Ecto neural progenitor cell (in vitro differentiated cells): Measurements from ENCODE around the gene MYEF2.

Experiments used
- DNase-seq: peaks from one replicate; pipeline ENCODE4 v3.0.0-alpha.2; 2018; ENCODE audit warnings: low spot score

The MYEF2 gene

GRCh38 chr15:48086133-48086532 lies 92.0 kb downstream of the MYEF2 start:
- no peak for DNase-seq

DNA sequence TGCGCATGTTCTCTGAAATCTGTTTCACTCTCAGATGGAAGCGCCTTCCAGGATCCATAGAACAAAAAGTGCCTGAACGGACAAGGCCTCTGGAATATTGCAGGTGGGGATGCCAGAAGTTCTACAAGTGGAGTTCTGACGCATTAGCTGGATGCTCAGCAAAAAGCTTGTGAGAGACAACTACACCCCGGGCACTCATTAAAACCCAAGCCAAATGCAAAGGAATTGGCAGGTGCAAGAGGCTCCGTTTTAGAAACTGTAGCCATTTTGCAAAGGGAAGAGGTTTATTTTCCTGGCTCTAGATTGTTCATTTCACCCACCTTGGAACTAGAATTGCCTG lies 92.5 kb downstream of the MYEF2 start:
- no peak for DNase-seq

DNA sequence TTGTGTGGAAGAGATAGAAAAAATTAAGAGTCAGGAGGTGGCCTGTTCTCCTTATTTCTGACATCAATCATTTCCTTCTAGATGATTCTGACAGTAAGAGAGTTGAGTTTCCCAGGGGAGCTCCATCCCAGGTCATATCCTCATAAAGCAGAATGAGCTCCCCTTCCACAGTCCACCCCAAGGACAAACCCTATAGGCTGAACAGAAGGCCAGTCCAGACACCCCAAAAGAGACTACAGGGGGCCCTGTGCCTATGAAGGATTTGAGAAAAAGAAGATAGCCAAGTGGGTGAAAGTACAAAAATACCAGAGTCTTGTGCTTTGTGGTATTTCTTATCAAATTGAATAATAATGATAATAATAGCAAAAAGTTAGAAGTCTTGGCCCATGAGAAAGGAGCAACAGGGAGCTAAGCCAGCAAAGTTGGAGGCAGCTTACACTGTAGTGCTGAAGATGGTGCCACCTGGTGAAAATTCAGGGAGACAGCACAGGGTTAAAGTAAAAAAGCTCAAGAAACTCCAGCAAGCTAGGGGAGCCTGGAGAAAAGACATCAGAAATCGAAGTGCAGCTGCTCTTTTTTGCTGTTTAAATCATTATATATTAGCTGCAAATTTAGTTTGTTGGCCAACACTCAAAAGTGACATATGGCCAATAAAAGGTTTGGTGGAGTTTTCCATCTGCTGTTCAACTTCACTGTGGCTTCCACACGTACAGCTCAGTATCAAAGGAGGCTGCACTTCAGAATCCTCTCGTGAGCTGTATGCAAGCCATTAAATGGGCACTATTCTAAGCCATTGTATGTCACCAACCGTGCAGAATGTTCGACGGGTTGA lies 93.1 kb downstream of the MYEF2 start:
- no peak for DNase-seq
